GM18502 (cell line): ENCODE measurements around the gene AP3M1.

ENCODE experiments used
- ATAC-seq: cut with Tn5 transposase; IDR thresholded peaks from one replicate; pipeline ENCODE4 v1.9.1; 2021; ENCODE audit warnings: mild to moderate bottlenecking; ENCODE audit not compliant: unreplicated experiment, poor library complexity

Gene AP3M1

GRCh38 chr10:74083304-74083703 is 67.3 kb downstream of the AP3M1 start:
- ATAC-seq, result no peak

GRCh38 chr10:74081941-74082718 is 68.5 kb downstream of the AP3M1 start:
- no peak for ATAC-seq

GRCh38 chr10:74081192-74081803 is 69.3 kb downstream of the AP3M1 start:
- ATAC-seq, result no peak

GRCh38 chr10:74079936-74080590 is 70.6 kb downstream of the AP3M1 start:
- ATAC-seq, result no peak

GRCh38 chr10:74079028-74079935 is 71.3 kb downstream of the AP3M1 start:
- ATAC-seq, result no peak

GRCh38 chr10:74078037-74078436 is 72.6 kb downstream of the AP3M1 start:
- peak; percentile 39 for ATAC-seq

- no peak for ATAC-seq
These were observed 73.2 kb downstream of the AP3M1 start for GRCh38 chr10:74077416-74077815.

- ATAC-seq, result no peak
These were observed 73.7 kb downstream of the AP3M1 start for GRCh38 chr10:74076961-74077360.

GRCh38 chr10:74075906-74076305 is 74.7 kb downstream of the AP3M1 start:
- ATAC-seq, result no peak

GRCh38 chr10:74072503-74072902 is 78.1 kb downstream of the AP3M1 start:
- no peak for ATAC-seq

- no peak for ATAC-seq
These were observed 79.5 kb downstream of the AP3M1 start for GRCh38 chr10:74071157-74071556.
